D721Med (cell line): ENCODE measurements around the gene MAD1L1.

Source experiments
- DNase-seq: peaks from one replicate; pipeline ENCODE4 v3.0.0; 2011; ENCODE audit warnings: low spot score; ENCODE audit not compliant: insufficient read length
- FAIRE-seq: peaks from 2 replicates; lab custom pipeline; 2011; peaks lifted over from hg19 to GRCh38; lab: Jason Lieb, UNC
- CTCF ChIP-seq: IDR thresholded peaks from 2 replicates; pipeline ENCODE4 v1.5.1; 2012; ENCODE audit warnings: mild to moderate bottlenecking, control low read depth; ENCODE audit not compliant: insufficient read depth; ENCODE audit errors: missing control alignments

The MAD1L1 gene

DNA sequence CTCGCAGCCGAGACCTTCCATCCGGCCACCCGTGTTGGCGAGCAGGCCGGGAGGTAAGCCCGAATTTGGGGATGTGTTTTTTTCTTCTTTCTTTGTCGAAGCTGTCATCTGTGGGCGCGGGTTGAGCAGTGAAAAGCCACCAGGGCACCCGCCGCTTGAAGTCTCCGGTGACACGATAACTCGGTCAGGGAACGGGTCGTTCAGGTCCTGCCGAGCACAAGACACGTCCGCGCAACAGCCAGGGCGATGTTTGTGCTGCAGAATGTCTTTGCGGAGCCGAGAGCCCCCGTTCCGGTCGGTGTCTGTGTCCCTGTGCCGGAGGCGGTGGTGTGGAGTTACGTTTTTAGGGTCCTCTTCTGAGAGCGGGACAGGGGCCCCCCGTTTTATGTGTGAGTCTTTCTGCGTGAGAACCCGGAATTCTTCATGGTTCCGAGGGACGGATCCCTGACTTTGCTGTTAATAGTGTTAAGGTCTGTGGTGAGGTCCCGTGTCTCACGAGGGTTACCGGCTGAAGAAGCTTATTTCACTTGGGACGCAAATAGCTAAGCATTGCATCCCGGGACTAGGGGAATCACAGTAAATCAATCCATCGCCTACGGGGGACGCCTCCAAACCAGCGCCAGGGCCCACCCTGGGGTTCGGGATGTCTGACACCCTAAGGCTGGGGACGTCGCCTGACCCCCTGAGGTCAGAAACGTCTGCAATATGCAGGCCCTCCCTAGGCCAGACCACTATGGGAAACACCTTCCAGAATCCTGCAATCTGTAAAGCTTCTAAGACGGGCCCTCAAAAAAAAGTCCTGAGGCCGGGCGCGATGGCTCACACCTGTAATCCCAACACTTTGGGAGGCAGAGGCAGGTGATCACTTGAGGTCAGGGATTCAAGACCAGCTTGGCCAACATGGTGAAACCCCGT, 463.2 kb downstream of the MAD1L1 start:
- DNase-seq (no peak), FAIRE-seq (no peak)
- no peak for TF ChIP-seq CTCF

- TF ChIP-seq CTCF: no peak
- DNase-seq: no peak
- no peak for FAIRE-seq
Observed at GRCh38 chr7:1768832-1769231, 463.9 kb downstream of the MAD1L1 start.

GRCh38 chr7:1767524-1767923, 465.2 kb downstream of the MAD1L1 start:
- peak; percentile 57 for DNase-seq
- no peak for FAIRE-seq
- TF ChIP-seq CTCF: peak; percentile 40
